Measurements from ENCODE around the gene FHOD3. TPM values are rescaled to one million over a fixed set of nuclear protein-coding genes. Genes with fewer than 3 reads are reported as not detected.

The FHOD3 gene
- polyA plus RNA-seq, 1 donor, result 42.4 TPM

DNA sequence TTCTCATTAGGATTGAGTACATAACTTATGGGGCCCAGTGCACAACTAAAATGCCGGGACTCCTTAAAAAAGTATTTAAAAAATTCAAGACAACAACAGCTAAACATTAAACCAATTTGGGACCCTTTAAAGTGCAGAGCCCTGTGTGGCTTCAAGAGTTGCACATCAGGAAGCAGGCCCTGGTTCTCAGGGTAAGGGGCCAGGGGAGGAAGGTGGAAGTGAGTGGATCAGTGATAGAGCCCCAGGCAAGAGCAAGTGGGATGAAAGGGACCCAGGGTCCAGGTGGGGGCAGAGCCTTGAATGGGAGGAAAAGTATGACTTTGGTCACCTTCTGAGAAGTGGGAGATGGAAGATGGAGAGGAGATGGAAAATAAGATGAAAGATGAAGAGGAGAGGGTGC is 2.3 kb upstream of the FHOD3 start:
- no peak for DNase-seq

DNA sequence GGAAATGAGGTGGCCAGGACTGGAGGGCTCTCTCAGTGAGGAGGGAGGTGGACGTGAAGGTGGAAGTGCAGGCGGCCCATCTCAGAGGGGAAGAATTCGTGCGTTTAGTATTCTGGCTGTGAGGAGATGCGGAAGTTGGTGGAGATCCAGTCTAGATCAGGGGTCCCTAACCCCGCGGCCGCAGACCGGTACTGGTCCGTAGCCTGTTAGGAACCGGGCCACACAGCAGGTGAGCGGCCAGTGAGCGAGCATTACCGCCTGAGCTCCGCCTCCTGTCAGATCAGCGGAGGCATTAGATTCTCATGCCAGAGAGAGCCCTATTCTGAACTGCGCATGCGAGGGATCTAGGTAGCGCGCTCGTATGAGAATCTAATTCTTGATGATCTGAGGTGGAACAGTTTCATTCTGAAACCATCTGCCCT is 1.6 kb upstream of the FHOD3 start:
- DNase-seq, result no peak

DNA sequence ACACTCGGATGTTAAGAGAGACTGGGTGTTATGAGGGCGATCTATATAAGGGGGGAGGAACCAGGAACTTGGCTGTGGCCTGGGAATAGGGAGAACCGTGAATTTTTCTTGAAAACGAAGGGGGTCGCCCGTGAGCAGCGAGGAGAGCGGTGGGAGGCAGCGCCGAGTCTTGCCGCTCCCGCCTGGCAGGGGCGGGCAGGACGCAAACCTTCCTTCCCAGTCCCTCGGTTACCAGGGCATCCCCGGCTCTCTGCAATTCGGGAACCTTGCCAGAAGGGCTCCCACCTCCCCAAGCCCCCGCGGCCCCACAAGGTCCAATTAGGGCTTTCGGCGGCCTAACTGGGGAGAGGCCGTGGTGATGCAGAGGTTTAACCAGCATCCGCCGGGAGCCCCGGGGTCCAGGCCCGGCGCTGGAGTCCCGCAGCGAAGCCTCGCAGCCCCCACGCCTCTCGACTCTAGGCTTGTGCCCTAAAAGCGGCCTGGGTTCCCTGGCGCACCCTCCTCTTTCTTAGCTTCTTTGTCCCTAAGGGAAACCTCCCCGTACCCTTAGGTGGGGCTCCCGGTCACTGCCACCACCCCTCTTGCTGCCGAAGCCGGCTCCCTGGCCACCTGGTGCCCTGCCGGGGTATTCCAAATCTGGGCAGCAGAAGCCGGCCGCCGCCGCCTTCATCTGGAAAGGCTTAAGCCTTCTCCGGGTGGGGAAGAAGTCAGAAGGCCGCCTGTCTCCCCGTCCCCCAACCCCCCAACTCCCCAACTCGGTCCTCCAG is 680 bp upstream of the FHOD3 start:
- no peak for DNase-seq

DNA sequence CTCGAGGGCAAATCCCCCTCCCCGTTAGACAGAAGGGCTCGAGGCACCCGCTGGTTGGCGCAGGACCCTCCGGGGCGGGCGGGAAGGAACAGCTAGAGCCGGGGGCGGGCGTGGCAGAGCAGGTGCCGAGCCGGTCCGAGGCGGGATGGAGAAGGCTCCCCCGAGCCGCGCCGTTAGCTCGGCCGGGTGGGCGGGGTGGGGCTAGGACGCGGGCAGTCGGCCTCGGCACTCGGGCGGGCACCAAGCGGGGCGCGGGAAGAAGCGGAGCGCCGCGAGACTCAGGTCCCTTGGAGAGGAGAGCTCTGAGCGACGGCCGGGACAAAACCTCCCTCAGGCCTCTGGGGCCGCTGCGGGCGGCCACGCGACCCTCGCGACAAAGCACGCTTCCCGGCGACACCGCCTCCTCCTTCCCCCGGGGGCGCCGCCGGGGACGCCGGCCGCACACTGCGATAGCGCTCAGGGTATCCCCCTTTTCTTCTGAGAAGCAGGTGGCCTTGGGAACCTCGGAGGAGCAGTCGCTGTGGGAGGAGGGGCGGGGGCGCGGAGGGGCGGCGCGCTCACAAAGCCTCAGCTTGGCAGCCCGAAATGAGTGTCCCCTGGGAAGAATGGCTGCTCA is 721 bp downstream of the FHOD3 start:
- DNase-seq, result no peak

DNA sequence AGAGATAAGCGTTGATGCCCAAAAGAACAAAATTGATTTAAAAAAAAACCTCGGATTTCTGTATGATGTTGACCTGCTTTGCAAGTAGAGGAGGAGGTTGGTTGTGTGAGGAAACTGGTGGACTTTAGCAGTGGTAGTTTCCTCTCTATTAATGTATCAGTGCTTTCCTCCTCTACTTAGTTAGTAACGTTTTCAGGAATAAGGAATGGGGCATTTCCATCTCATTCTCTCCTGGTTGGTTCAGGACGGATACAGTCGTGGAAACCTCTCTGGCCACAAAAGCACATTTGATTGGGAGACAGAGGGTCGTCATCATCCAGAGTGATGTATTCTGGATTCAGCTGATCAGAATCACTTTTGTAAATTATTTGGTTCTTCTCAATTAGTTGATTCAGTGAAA is 1.5 kb downstream of the FHOD3 start:
- no peak for DNase-seq

DNA sequence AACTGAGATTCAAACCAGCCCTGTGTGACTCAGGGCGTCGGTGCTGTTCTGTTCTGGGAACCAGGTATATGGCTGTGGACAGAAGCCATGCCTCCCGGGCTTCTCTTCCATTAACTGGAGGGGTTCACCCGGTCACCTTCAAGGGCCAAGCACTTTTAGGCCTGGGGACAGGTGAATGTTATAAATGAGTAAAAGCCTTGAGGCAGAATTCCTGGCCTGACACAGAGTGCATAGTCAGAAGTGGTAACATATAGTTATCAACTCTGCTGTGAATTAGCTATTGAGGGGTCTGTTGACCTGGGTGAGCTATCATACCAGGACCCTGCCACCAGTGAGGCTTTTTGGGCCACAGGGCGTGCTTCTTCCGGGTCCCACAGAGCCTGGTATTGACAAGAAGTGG is 2.7 kb downstream of the FHOD3 start:
- no peak for DNase-seq

DNA sequence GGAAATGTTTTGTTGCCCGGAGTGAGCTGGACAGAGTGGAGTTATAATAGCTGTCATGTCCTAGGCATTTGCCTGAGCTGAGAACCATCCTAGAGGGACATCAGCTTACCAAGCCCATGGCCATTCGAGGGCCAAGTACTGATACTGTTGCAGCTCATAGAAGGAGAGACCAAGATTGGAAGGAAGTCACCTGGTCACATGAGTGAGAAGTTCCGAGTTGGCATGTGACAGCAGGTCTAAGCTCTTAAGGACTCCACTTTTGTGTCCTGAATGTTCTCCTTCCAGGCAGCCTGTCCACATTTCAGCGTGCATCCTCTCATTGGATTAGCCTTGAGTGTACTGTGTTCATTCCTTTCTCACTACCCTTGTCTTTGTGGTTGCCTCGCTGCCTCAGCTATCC is 4.4 kb downstream of the FHOD3 start:
- DNase-seq, result no peak

DNA sequence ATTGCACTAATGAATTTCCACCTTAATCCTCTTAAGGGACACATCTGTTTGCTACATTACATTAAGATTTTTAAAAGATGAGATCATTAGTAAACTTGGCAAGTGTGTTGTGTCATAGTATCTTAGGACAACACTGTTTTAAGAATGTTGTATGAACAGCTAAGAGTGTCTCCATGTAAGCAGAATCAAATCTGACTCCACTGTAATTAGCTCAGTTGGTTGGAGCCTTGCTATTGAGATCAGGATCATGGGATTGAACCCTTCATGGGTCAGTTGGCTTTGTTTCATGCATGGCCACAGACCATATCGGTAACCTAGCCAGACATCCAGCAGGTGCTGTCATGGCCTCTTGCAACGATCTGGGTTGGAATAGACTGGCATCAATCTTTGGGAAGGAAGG is 5.2 kb downstream of the FHOD3 start:
- no peak for DNase-seq

DNA sequence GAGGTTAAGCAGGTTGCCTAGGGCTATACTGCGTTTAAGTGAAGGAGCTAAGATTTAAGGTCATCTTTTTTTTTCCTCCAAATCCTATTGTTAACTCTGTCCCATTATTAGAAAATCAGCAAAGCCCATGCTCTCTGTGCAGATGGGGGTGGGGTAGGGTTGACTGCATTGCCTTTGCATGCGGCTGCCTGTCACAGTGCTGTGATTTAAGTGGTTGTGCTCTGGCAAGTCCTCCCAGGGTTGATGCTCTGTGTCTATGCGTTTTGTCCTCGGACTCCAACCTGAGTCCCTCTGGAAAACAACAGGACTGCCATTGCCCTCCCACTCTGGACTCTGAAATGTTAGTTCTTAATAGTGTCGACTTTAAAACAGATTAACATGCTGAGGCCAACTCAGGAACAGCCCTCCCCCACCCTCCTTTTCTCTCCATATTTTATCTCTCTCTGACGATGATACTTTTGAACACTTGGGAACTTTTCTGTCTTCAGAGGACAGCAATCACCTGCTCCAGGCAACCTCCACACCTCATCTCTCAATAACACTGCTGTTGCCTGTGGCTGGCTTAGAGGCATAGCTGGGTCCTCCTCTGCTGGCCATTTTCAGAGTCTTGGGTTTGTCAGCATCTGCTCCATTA is 5.8 kb downstream of the FHOD3 start:
- no peak for DNase-seq

DNA sequence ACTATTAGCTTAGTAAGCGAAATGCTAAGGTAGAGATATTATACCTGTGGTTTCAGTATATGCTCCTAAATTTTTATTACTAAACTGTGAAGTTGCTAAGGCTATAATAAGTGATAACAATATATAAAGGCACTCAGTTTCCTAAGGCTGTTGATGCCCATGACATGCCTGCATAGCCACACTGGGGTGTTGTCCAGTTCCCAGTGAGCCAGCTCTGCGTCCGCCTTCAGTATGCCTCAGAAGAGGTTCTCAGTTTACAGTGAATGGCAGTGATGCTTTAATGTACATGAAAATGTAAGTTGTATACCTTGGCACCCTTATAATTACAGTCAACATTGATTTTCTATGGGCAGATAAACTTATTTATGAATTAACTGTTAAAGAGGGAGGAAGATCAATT is 7.2 kb downstream of the FHOD3 start:
- DNase-seq, result no peak

DNA sequence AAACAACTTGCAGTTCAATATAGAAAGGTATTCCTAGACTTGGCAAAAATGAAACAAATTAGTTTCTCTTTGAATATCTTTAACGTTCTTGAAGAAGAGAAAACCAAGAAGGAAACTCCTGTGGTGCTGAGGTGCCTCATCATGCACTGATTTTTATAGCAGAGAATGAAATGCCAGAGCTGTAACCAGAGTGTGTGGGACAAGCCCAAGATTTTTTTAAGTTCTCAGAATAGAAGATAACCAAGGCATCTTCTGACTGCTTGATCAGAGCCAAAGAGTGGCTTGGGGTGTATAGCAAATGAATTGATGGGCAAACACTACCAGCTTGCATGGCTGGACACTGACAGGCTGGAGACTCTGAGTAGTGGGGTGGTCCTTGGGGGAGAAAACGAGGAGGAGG is 7.9 kb downstream of the FHOD3 start:
- no peak for DNase-seq

DNA sequence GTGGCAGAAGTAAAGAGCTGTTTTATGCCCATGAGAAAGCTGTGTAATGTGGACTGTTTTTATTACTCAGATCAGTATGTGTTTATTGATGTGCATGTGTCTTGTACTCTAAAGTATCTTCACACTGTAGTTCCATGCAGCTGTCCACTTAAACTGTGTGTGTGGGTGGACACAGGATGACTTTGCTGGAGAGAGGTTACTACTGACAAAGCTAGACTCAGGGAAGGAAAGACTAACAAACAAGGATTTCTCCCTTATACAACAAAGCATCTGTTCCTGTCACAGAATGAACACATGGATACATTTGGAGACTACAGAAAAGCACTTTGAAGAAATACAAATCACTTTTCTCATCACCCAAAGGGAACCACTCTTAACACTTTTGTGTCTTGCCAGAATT is 10.0 kb downstream of the FHOD3 start:
- DNase-seq, result no peak

DNA sequence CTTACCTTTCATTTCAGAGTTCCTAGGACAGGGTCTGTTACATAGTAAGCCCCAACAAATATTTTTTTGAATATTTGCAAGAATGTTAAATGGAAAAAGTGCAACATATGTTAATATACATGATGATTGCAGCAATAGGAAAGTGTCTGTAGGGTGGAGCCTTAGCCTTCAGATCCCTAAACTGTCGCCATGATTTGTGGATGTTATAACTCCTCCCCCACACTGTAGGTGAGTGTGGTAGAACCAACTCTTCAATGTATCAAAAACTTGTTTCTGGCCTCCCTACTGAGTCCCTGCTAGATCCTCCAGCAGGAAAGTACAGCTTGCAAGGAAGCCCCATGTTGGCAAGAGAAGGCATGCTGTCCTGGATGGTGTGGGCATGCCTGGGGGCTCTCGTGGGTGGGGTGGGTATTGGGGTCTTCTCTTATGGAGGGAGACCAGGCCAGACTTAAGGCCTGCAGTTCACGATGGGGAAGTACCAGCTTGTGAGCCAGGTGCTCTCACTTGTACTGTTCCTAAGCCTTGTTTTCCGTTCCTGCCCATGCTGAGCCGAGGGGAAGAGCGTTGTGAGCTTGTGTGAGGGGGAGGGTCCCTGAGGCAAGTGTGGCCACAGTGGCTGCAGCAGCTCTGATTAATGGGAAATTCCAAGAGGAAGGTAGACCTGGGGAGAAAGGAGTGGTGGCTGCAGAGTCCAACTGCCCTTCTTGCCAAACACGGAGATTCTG is 11.4 kb downstream of the FHOD3 start:
- DNase-seq, result no peak

DNA sequence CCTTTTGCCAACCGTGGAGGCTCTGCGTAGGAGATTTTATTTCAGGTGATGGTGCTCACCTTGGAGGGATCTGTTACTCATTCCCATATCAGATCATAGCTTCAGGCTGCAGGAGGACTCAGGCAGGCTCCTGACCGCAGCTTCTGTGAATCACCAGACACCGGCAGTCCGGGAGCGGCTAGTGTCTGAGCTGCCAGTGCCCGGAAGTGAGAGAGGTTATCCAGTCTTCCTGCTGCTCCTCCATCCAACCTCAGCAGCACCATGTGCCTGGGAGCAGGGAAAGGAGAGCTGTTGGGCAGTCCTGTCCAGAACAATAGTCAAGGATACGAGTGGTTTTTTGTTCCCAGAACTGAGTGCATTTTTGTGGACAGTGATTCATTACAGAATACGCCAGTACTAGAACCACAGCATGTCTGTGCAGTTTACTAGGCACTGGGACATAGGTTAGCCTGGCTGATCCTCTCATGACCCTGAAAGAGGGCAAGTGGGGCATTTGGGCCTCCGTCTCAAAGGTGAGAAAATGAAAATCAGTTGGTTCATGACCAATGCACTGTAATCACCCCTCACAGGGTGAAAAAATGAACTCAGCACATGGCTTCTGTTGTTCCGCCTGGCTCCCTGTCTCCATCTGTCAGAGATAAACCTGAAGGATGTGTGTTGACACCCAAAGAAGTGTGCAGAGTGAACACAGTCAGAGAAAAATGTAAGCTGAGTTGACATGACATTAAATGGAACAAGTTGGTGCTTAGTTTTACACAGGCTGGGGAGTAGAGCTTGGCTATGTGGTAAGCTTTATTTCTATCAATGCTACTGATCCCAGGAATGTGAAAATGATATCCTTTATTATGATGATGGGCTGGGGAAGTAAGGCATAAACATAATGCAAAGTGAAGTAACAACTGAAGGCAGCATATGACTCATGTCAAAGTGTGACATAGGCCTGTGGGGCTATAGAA is 12.2 kb downstream of the FHOD3 start:
- no peak for DNase-seq

DNA sequence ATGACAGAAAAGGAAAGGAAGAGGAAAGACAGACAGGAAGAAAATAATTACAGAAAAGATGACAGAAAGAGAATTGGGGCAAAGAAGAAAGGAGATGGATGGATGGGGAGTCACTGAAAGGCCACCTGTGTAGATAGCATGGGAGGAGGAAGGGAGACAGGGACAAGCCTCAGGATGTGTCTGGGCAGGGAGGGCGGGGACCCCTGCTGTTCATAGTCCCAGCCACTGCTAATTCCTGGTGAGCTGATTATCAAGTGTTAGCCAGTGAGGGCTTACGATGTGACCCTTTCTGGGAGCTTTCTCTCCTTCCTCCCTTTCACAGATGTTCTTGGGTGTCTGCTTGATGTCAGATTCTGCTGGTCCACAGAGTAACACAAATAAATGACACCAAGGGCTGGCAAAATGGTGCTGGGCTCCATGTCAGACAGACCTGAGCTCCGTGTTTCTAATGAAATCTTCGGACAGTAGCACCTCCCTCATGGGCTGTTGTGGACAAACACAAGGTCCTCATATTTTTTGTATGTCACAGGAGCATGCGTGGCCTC is 13.6 kb downstream of the FHOD3 start:
- DNase-seq, result no peak

DNA sequence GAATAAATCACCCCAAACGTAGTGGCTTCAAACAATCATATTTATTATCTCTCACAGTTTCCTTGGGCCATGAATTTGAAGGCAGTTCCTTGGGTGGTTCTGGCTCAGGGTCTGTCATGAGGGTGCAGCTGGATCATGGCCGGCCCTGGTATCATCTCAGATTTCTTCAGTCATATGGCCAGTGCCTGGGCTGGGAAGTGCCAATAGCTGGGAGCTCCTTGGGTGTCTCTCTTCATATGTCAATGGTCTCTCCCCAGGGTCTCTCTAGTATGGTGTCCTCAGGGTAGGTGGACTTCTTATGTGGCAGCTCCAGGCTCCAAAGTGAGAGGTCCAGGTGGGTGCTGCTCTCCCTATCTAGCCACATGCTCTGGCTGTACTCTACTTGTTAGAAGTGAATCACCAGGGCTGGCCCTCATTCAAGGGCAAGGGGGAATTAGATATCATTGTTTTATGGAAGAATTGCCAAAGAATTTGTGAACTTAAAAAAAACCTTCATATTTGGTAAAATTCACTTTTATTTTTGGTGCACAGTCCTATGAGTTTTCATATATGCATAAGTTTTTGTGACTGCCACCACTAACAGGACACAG is 15.4 kb downstream of the FHOD3 start:
- no peak for DNase-seq

DNA sequence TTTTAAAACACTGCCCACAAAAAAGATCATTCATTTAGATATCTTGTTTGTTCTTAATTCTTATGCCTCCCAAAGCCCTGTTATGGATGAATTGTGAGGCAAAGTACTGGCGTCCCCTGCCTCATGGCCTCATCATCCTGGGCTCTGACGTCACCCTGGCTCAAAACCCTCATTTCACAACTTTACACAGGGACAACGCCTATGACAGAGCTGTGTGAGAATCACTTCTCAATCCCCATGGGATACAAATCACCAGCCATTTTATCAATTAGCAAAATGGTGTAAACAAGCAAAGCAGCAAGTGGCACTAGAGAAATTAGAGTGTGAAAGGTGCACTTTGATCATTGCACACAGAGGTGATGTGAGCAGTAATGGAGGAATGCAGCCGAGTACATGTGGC is 16.6 kb downstream of the FHOD3 start:
- no peak for DNase-seq

DNA sequence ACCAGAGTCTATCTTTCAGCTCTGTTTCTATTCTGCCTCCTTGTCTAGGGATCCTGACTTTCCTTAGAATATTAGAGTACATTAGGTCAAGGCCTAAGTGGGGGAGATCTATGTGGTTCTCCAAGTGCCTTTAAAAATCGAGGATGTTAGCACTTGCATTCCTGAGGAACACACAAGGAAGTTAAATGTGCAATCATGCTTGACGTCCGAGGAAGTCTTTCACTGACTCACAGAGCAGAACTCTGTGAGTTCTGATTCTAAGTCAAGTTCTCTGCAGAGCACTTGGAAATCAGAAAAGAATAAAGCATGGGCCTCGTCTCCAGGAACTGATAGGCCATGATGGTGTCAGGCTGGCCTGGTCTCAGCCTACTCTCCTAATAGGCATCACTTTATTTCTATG is 17.2 kb downstream of the FHOD3 start:
- no peak for DNase-seq

DNA sequence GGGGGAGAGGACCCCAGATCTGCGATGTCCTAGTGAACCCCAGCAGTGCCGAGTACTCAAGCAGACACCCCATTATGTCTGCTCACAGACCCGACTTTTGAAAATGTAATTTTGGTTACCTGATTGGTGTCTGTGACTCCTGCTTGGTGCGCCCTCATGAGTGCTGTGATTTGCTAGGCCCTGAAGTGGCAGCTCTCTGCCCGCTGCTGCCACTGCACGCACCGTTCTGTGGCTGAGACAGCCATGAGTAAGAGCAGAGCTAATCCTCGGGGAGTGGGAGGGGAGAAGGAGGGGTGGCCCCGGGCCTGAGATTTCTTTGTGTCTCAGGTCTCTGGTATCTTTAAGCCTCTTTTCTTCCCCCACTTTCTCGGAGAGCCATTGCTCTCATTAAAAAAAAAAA is 18.2 kb downstream of the FHOD3 start:
- DNase-seq, result no peak

DNA sequence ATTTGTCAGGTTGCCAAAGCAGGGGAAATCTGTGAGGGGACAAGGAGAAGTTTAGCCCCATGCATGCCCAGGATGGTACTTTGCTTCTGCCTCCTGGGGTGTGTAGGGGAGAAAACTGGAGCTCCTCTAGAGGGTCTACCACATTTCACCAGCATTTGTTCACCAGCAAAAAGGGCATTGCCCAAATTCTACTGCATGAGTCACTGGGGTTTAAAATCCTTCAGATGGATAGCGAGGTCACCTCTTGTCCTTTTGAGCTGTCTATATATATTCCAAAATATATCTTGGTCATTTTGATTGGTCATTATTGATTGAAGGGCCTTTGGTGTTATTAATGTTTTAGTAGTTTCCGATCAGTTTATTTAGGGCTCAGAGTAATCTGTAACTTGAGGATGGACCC is 18.7 kb downstream of the FHOD3 start:
- DNase-seq, result no peak
